GM18526 (cell line): Measurements from ENCODE around the gene COL6A1.

ENCODE experiments used
- POLR2A ChIP-seq: IDR thresholded peaks from 3 replicates; pipeline ENCODE4 v1.6.1; 2011; ENCODE audit not compliant: insufficient read length; ENCODE audit errors: extremely low read depth

Gene COL6A1

GRCh38 chr21:45942755-45943629 lies 38.6 kb upstream of the COL6A1 start:
- no peak for TF ChIP-seq POLR2A

GRCh38 chr21:45943630-45944540 lies 37.7 kb upstream of the COL6A1 start:
- TF ChIP-seq POLR2A: no peak

- no peak for TF ChIP-seq POLR2A
Measured at GRCh38 chr21:45944601-45945000, 37.0 kb upstream of the COL6A1 start.

DNA sequence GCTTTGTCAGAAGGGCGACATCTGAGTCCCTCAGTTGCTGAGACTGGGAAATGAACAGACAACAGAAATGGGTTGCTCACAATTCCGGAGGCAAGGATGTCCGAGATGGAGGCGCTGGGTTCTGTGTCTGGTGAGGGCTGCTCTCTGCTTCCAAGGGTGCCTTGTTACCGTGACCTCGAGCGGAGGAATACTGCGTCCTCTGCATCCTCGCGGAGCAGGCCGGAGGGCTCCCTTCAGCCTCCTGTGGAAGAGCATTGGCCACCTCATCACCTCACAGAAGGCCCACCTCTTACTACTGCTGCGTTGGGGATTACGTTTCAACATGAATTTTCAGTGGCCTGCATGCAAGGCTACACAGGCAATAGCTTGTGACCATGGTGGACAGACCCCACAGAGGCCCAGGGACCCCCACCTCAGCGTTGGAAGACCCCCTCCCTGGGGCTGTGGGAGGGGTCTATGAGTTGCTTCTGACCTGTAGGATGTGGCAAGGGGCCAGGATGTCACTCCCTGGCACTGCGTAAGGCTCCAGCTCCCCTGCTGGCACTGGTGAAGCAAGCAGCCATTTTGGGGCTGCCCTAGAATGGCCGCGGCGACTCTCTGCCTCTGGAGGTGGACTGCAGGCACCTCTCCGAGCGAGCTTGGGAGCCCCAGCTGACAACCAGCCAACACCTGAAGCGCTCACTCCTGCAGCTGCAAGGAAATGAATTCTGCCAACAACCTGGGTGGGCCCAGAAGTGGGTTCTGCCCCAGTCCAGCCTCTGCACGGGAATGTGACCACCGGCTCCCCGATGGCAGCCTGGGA lies 36.3 kb upstream of the COL6A1 start:
- TF ChIP-seq POLR2A: no peak

DNA sequence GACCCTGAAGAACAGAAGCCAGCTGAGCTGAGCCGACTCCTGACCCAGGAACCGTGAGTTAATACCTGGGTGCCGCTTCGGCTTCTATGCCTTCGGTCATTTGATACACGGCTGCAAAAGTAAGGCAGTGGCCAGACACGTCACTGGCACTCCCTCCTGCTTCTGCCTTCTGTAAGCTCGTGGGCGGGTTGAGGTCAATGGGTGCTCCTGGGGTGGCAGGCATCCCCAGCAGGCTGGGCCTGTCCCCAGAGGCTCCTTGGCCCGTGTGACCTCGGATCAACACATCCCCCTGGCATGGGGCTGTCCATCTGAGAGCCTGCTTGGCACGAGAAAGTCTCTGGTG lies 35.7 kb upstream of the COL6A1 start:
- no peak for TF ChIP-seq POLR2A

DNA sequence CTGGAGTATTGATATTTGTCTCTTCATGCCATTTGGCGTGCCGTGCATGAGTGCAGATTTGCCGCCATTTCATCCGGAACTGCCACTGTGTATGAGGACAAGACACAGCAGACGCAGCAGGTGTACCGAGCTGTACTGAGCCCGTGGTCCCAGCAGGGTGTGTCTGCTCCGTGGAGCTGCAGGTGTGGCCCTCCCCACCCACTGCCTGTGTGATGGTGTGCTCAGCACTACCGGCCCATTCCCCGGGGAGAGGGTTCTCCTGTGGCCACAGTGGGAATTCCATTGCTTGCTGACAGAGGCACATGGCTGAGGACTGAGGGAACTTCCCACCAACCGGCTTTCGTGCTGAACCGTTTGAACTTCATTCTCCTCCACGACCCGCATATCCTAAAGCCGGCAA lies 34.3 kb upstream of the COL6A1 start:
- no peak for TF ChIP-seq POLR2A

DNA sequence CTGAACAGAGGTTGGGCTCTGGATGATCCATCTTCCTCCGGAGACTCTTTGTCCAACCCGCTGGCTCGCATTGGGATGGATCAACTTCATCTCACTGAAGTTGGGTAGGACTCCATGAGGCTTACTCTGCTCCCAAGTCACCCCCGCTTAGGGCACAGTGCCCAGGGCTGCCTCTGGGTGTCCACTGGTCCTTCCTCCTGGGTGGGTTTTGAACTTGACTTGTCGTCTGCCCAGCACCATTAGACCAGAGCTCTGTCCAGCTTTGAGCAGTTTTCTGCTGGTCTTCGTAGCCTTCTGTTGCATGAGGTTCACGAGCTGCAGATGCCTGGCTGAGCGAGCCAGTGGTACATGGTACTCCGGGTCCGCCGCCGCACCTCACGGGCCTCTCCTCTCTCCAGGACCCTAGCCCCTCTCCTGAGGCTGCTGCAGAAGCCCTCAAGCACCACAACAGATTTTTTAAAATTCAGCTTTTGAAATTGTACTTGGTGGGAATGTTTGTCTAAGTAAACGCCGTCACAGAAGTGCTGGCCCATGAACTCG lies 33.8 kb upstream of the COL6A1 start:
- no peak for TF ChIP-seq POLR2A

GRCh38 chr21:45948576-45949141 lies 32.9 kb upstream of the COL6A1 start:
- no peak for TF ChIP-seq POLR2A

DNA sequence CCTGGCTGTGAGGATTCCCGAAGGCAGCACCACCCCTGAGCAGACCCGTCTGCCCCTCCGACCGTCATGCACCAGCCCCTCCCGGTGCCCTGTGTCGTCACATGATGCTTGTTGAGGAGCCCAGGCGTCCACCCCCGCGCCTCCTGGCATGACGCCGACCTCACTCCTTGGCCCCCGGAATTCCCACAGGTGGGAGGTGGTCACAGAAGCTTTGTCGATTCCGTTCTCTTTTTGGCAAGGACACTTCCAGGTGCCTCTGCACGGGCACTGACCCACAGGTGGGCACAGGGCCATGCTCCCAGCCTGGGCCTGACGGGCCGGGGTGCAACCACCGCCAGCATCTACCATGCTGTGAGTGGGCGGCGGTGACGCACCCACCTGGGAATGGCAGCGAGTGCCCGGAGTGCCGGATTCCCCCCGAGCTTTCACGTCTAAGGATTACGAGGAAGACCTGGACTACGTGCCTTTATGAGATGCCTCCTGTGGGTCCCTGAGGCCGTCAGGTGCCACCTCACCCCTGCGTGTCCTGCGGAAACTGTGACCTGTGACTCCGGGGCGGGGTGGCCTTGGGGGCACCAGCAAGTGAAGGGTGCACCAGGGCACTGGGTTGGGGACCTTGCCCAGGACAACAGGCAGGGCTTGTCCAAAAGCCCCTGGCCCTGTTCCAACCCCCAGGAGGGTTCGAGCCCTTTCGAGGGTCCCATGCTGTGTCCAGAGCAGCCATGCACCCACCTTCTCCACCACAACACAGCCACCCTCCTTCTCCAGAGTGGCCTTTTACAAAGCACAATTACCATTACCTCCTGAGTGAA lies 31.4 kb upstream of the COL6A1 start:
- TF ChIP-seq POLR2A: no peak

- no peak for TF ChIP-seq POLR2A
Measured at GRCh38 chr21:45950740-45951515, 30.6 kb upstream of the COL6A1 start.

DNA sequence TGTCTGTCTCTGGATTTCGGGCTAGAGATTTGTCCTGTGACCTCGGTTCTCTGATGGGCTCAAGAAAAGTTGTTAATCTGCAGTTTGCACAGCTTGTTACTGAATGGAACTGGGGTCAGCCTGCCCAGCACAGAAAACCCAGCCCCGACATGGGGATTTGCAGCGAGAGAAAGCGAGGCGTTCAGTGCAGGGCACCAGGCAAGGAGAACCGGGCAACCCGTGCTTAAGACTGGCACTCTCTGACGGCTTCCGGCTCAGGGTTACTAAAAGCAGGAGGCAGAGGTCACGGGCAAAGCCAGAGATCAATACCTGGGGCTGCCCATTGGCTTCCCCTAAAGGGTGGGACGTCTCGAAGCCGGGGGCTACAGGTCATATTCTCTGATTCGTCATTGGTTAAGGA lies 29.9 kb upstream of the COL6A1 start:
- TF ChIP-seq POLR2A: no peak

DNA sequence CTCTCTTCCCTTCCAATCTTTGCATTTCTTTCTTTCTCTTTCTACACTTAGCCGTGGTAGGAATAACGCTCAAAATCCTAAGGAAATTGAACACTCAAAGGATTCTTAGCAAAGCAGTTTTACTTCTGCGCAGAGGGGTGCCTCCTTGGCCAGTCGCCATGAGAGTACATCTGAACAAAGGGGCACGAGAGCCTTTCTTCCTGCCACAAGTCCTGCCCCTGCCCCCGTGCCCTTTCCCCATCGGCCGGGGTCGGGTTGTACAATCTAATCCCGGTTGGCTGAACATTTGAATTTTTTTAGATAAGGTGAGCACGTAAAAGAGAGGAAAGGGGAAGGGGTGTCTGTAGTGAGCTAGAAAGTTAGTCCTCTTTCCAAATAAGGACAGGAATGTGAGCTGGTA lies 28.6 kb upstream of the COL6A1 start:
- TF ChIP-seq POLR2A: no peak

GRCh38 chr21:45954261-45954660 lies 27.3 kb upstream of the COL6A1 start:
- no peak for TF ChIP-seq POLR2A
